A172 (cell line): Measurements from ENCODE around the gene AK5. TPM values are rescaled to one million over a fixed set of nuclear protein-coding genes. Genes with fewer than 3 reads are reported as not detected.

Source experiments
- DNase-seq: peaks from one replicate; pipeline ENCODE4 v3.0.0-alpha.2; 2015; ENCODE audit warnings: low spot score
- total RNA-seq: library from RNA; depleted of rRNA; stranded (reverse); fragments of >200 nt; shearing (Covaris generic); gene quantifications from 2 replicates; pipeline ENCODE4 v1.2.3, GENCODE V29; 2014; rRNA removed

The AK5 gene, protein sequence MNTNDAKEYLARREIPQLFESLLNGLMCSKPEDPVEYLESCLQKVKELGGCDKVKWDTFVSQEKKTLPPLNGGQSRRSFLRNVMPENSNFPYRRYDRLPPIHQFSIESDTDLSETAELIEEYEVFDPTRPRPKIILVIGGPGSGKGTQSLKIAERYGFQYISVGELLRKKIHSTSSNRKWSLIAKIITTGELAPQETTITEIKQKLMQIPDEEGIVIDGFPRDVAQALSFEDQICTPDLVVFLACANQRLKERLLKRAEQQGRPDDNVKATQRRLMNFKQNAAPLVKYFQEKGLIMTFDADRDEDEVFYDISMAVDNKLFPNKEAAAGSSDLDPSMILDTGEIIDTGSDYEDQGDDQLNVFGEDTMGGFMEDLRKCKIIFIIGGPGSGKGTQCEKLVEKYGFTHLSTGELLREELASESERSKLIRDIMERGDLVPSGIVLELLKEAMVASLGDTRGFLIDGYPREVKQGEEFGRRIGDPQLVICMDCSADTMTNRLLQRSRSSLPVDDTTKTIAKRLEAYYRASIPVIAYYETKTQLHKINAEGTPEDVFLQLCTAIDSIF
- 2.0 and 9.0 TPM in 2 replicates for total RNA-seq

DNA sequence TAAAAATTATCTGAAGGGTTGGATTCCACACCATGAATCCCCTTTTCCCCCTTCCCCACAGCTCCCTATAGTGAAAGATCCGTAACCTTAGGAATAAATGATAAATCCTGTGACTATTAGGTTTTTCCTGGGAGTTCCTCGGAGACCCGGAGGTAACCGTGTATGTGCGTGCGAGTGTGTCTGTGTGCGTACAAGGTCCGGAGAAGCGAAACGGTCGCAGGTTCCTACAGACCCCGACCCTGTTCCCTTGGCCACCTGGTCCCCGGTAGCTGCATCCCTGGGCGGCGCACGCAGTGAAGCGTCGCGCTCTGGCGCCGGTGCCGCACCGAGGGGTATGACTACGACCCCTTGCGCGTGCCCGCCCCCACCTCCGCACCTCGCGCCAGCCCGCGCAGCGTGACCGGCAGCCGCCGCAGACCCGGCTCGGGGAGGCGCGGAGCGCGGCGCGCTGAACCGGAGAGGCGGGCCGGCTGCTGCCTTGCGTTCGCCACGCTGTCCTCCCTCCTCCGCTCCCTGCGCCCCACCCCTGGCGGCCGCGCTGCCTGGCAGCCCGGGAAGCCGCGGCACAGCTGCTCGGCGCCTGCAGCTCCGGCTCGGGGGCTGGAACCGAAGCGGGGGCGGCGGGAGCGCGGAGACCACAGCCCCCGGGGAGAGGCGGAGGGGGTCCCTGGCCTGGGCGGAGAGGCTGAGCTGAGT lies at the start of gene AK5:
Gene AK5, plus strand, starts transcription at position 529 of the 696 bp plus-strand sequence. CDS start 295 bp downstream, outside the sequence.
- no peak for DNase-seq

DNA sequence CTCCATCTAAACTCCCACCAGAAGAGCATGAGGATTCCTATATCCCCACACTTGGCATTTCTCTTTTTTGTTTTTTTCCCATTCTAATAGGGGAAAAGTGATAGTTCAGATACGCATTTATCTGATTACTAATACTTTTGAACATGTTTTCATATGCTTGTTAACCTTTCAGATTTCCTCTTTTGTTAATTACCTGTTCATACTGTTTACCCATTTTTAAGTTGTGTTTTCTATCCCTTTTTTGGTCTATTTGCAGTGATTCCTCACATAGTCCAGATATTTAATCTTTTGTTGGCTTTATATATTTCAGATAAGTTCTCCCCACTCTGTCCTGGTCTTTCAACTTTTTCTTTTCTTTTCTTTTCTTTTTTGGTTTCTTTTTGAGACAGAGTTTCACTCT lies 49.0 kb upstream of the AK5 start:
- no peak for DNase-seq

DNA sequence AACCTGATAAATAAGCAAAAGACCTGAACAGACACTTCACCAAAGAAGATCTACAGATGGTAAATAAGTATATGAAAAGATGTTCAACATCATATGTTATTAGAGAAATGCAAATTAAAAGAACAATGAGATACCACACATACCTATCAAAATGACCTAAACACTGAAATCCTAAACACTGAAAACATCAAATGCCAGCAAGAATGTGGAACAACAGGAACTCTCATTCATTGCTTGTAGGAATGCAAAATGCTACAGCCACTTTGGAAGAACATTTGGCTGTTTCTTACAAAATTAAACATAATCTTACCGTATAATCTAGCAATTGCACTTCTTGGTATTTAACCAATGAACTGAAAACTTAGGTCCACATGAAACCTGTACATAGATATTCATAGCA lies 47.7 kb upstream of the AK5 start:
- no peak for DNase-seq

DNA sequence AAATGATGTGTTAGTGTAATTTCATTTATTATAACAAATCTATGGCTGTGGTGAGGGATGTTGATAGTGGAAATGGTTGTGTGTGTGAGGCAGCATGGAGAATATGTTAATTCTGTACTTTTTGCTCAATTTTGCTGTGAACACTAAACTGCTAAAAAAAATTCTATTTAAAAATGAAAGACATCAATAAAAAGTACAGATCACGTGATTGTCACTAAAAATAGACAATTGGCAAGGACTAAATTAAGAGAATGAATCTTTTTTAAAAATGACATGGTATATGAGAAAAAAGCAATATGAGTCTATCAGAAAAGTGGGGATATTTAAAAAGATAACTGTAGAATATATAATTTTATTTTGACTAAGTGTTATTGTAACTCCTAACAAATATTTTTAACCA lies 46.9 kb upstream of the AK5 start:
- no peak for DNase-seq

DNA sequence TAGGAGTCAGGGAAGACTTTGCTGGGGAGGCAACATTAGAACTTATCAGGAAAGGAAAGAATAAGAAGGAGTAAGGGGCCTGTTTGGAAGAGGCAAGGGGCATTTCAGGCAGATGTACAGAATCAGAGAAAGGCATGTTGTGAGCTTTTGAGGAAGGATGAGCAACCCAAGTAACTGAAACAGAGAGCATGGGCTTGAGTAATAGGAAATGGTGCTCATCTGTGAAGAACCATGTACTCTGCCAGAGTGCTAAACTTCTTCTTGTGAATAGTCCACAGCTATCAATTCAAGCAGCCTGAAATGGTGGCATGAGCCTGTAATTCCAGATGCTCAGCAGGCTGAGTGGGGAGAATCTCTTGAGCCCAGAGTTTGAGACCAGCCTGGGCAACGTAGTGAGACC lies 43.4 kb upstream of the AK5 start:
- no peak for DNase-seq

DNA sequence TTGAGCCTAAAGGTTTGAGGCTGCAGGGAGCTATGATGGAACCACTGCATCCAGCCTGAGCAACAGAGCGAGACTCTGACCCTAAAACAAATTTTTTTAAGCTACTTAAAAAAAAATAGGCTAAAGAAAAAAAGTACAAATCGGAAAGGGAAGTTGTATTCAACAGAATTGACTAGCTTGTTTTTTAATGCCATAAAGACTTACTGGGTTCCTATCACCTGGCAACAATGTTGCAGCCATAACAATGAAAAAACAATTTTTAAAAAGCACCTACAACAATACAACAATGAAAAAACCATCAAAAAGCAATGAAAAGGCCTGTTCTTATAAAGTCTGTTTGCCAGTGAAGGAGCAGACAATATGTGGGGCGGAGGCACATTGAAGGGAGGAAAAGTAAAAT lies 42.5 kb upstream of the AK5 start:
- no peak for DNase-seq

DNA sequence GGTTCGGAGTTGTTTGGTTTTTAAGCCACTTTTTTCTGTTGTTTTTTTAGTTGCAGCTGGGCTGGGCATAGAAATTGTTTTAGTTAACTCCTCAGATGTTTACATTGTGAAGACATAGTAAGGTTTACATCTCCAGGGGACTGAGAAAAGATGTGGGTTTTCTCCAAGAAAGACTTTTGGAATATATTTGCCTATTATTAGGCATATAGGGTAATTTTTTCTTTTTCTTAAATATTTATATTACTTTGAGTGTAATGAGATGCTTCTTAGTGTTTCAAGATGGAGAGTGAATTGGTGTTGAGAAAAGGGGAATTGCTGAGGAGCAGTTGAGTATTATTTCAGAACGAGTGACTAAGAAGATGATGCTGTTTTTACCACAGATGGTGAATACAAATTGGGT lies 36.0 kb upstream of the AK5 start:
- DNase-seq, result no peak

DNA sequence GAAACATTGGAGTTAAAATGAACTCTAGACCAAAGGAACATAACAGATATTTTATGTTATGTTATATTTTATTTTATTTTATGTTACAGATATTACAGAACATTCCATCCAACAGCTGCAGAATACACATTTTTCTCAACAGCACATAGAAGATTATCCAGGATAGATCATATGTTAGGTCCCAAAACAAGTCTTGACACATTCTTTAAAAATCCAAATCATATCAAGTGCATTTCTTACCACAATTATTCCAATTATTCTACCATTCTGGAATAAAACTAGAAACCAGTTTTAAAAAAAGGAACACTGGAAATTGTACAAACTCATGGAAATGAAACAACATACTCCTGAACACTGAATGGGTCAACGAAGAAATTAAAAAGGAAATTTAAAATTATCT lies 31.7 kb upstream of the AK5 start:
- no peak for DNase-seq

DNA sequence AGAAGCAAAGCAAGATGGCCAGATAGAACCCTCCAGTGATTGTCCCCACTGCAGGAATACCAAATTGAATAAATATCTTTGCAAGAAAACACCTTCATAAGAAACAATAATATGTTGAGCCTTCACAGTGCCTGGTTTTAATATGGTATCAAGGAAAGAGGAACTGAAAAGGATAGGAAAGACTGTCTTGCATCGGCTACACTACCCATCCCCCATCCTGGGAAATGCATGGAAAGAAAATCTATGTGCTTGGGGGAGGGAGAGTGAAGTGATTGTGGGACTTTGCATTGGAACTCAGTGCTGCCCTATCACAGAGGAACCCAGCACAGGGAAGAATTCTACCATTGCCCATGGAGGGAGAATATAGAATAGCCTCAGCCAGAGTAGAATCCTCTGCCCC lies 28.6 kb upstream of the AK5 start:
- DNase-seq, result no peak

DNA sequence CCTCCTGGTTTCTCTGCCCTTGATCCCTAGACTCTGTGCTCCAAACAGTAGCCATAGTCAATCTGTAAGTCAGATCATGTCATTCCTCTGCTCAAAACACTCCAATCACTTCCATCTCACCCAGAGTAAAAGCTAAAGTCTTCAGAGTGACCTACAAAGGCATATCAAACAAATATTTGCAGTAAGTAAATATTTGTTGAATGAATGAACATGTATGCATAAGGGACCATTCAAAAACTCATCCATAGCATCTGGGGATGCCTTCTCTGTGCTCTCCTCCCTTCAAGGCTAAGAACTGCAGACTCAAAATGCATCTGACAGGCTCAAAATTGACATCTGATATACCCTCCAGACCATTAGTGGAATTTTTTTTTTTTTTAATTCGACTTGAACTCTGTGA lies 18.1 kb upstream of the AK5 start:
- DNase-seq, result no peak

DNA sequence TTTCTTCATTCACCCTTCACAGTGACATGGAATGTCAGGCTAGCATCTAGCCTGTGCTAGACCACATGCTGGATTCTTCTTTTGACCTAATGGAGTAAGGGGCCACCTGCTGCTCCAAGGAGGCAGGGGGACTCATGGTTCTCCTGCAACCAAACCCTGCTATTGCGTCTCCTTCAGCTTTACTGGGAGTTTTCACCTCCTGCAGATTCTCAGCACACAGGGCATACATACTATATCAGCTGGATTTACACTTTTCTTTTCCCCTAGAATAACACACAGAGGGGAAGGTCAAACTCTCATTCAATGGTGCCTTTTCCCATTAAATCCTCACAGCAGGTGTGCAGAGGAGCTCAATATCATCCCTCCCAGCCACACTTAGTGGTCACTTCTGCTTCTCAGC lies 16.6 kb upstream of the AK5 start:
- DNase-seq, result no peak

DNA sequence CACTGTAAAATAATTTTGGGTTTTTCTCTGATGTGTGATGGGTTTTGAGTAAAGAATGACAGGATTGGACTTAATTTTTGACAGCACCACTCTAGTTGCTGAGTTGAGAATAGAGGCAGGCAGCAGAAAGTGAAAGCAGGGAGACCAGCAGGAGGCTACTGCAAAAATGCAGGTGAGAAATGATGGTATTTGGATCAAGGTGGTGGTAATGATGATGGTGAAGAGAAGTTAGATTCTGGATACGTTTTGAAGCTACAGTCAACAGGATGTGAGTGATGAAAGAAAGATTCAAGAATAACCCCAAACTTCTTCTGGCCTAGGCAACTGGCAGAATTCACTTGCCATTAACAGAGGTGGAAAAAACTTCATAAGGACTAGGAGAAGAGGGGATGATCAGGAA lies 14.8 kb upstream of the AK5 start:
- no peak for DNase-seq

DNA sequence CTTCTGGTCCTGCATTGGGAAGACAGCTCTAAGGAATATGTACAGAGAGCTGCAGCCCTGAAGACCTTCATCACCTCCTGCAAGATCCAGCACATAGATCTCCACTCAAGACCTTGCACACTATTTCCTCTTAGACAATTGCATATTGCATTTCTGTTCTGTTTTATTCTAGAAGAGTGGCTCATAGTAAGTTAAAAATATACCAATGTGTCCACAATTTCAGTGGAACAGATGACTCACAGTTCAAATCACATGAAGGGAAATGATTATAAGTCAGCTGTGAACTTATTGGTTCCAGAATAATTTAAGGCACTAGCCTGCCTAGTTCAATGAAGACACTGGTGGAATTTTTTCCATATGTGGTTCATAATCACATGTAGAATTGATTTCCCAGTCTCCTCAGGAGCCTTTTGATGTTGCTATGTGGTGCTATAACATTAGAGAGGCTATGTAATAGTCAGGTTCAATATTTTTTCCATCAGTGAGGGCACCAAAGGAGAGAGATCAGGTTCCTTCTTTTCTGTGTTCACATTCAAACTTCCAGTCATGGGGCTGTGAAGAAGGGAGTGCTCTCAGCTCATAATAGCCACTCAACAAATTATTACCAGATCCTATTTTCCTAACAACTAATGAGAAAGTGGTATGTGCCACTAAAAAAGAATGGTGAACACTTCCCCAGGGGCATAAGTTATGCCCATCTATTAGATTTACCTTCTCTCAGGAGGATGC lies 9.8 kb upstream of the AK5 start:
- DNase-seq, result no peak

DNA sequence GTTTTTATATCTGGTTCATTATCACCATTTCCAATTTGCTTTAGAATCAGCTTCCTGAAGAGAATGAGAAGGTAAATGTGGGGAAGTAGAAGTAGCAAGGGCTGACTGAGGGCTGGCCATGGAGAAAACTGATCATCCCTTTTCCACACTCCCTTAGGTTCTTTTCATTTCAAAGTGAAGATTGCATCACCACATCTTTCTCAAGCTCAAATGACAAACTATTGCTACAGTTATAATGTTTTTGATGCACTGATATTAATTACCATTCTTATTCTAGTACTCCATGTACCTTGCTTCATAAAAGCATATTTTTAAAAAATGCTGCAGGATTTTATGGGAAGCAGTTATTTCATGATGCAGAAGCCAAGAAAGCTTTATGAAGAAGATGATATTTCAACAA lies 7.9 kb upstream of the AK5 start:
- DNase-seq, result no peak

DNA sequence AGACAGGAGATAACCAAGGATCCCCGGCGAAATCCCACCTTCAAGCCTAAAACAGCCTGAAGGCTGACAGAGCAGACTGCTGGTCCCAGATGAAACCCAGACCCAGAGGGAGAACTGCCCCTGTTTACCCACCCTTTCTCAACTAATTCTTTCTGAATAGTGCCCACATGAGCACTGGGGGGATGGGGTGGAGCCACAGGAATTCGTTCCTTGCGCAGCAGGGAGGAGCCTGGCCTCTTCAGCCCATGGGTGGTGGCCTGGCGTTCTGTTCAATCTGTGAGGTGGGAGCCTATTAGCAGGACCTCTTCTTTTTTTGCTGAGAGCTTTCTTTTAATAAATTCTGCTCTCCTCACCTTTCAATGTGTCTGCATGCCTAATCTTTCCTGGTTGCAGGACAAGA lies 6.6 kb upstream of the AK5 start:
- DNase-seq, result no peak

DNA sequence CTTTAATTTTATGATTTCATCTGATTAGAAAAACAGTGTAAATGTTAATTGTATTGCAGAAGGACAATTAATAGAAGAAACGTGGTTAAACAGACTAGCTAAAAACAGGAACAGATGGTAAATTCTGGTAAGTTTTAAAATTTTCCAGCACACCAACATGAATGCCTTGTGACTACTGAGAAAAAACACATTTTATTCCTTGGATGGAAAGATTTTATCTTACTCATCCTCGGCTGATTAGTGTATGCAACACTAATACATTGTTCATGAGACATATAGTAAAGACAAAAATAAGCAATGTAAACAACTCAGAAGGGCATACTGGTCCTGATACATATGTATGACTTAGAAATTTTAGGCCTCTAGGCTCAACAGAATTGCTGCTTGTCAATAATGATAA lies 4.9 kb upstream of the AK5 start:
- no peak for DNase-seq

DNA sequence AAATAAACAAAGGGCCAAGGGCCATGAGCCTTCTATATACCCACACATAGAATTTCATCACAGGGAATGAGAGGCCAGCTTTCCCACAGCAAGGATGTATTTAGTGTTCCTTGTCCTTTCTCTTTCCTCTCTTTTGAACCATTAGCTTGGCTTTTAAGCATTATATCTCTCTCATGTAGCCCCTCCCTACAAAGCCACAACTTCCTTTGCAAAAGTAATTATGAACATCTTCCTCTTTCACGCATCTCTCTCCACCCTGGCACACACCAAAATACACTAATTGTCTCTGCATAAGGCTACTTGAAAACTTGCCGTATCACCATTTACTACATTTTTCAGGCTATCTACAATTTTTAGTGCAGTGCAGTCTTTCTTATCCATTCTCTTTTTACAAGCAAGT lies 1.9 kb upstream of the AK5 start:
- no peak for DNase-seq

DNA sequence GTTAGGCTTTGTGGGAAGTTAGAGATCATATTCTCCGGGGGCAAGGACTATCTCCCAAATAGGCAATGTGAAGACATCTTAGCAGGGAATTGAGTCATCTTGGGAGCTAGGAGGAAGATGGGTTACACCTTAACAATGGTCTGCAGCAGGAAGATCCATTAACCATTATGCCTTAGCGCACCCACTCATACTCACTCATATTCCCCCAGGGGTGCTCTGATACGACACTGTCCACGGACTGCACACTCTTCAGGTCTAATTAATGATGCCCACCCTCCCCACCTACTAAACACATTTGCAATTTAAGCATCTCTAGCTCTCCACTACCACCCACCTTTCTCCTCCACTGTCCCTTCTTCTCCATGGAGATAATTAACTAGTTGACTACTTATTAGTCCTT lies 857 bp upstream of the AK5 start:
- no peak for DNase-seq

DNA sequence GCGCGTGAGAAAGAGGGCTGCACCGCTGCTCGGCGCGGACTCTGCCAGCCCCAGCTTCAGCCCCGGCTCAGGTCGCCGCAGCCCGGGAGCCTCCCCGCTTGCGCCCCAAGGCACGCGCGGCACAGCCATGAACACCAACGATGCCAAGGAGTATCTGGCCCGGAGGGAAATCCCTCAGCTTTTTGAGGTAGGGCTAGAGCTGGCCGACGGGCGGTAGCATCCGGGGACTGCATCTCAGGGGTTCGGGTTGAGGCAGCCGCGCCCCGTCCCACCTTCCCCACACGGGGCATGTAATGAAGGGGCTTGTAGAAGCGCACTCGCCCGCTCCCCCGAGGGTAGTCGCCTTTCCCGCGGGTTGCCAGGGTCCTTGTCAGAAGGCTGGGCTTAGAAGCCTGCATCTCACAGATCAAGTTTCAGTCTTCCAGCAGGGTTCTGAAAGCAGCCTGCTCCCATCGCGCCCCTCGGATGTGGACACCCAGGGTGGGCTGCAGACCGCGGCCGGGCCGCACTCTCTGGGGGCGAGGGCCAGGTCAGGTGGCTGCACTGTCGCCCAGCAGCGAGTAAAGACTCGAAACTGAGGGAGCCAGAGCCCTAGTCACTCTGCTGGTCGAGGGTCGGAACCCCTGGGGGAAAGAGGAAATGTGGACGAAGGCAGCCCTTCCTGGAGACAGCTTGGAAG lies 507 bp downstream of the AK5 start:
- no peak for DNase-seq

DNA sequence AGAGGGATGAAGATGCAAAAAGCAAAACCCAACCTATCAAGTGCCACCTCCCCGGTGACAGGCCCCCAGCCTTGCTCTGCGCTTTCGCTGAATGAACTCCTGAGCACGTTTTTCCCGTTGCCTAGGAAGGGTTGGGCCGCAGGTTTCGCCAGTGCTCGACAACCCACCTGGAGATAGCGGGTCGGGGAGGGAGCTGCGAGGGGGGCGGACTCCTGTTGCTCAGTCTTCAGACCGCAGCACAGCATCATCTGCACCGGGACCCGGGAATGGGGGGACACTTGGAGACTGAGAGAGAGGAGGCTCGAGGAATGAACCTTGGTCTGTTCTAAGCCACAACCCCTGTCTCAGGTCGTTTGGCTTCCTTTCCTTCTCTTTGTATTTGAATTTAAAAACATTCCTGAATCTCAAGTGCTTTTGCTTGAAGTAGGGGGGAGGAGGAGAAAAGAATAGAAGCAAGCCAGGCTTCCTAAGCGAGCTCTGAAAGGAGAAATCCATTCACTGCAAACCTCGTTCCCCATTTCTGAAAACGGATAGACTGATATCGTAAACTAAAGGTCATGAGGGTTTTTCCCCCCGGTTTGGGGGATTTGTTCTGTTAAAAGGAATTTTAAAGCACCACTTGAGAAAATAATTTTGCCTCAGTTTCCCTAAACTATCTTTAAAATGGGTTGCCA lies 1.2 kb downstream of the AK5 start:
- no peak for DNase-seq

DNA sequence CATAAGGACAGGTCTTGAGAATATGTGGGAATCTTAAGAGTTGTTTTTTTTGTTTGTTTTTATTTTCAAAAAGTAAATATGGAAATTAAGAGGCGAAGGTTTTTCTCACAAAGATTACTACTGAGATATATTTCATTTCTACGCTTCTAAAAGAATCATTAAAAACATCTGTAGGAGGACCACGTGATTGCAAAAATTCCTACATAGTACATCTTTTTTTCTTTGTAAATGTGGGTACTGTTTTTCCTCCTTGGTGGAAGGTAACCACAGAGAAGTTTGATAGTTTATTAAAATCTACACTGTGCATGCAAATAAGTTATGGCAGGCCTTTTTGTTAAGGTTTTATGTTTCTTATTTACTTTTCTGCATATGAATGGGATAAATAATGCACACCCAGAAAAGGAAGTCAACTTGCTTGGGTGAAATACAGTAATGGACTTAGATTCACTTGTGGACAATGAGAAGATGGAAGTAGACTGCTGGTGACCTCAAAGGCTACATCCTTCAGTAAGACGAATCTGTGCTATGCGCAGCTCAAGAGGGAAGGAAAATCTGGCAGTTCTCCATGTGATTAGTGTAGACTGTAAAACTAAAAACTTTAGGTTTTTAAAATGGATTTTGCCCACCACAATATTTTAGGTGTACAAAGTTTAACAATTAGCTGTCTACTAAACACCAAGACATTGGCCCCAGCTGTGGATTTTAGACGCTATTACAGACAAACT lies 2.0 kb downstream of the AK5 start:
- no peak for DNase-seq
